A549 (cell line): ENCODE results near the gene CNTF. TPM values are rescaled to one million over a fixed set of nuclear protein-coding genes. Genes with fewer than 3 reads are reported as not detected.

Experiments used
- ATAC-seq, 2 experiments: fragments of 200-7000 bp in 1 of 2; fragments of >200 bp in 1 of 2; cut with Nextera tagmentation in 1 of 2; cut with Tn5 transposase in 1 of 2; 3 replicates each; pipeline versions ENCODE4 v1.8.0 to v1.9.1; 2018 to 2020; ENCODE audit warnings: mild to moderate bottlenecking in 1 of 2, moderate library complexity in 1 of 2
- CTCF ChIA-PET: fragments of 300-600 bp; sonication (Branson Sonifier 250); formaldehyde crosslinking; extraction: SDS; loops from one replicate; lab custom pipeline; 2021; ENCODE audit warnings: antibody characterized with exemption, inconsistent platforms; lab: Yijun Ruan, JAX
- POLR2A ChIA-PET: fragments of 350-600 bp; formaldehyde crosslinking; extraction: SDS; loops from one replicate; lab custom pipeline; 2021; ENCODE audit warnings: antibody characterized with exemption, inconsistent platforms; lab: Yijun Ruan, JAX
- DNase-seq, 2 experiments: peaks; one replicate each; pipeline versions ENCODE4 v3.0.0 to v3.0.0-alpha.2; 2011 to 2016; ENCODE audit warnings: low read depth in 1 of 2, low spot score in 1 of 2
- FAIRE-seq: peaks from 2 replicates; lab custom pipeline; 2011; peaks lifted over from hg19 to GRCh38; lab: Jason Lieb, UNC
- H3K27ac ChIP-seq, 2 experiments: fragments of >200 bp; sonication (Bioruptor Twin); formaldehyde crosslinking; 3 replicates each; pipeline ENCODE4 v1.5.1; 2016 to 2017
- H3K4me1 ChIP-seq: fragments of >200 bp; sonication (Bioruptor Twin); formaldehyde crosslinking; 3 replicates; pipeline ENCODE4 v1.6.1; 2016
- H3K4me2 ChIP-seq: fragments of >200 bp; sonication (Bioruptor Twin); formaldehyde crosslinking; 3 replicates; pipeline ENCODE4 v1.6.1; 2016
- H3K4me3 ChIP-seq: fragments of >200 bp; sonication (Bioruptor Twin); formaldehyde crosslinking; 3 replicates; pipeline ENCODE4 v1.5.1; 2016
- H3K9me3 ChIP-seq: fragments of >200 bp; sonication (Bioruptor Twin); formaldehyde crosslinking; 3 replicates; pipeline ENCODE4 v1.6.1; 2016
- ATOH8 ChIP-seq: fragments of 250-450 bp; sonication (Bioruptor Pico); IDR thresholded peaks from 2 replicates; pipeline ENCODE4 v1.5.0; 2020; ENCODE audit warnings: low read depth, mild to moderate bottlenecking, moderate library complexity
- BHLHE40 ChIP-seq: IDR thresholded peaks from 2 replicates; pipeline ENCODE4 v1.6.1; 2012; ENCODE audit warnings: low read depth, low read length, inconsistent platforms
- CBX2 ChIP-seq: fragments of 200-600 bp; sonication (generic); IDR thresholded peaks from 2 replicates; pipeline ENCODE4 v1.6.1; 2016; ENCODE audit warnings: low read depth, mild to moderate bottlenecking, borderline replicate concordance
- CBX8 ChIP-seq: fragments of 200-600 bp; sonication (generic); IDR thresholded peaks from 2 replicates; pipeline ENCODE4 v1.6.1; 2016
- CEBPB ChIP-seq, 2 experiments: fragments of >200 bp in 1 of 2; sonication (Bioruptor Twin) in 1 of 2; formaldehyde crosslinking in 1 of 2; IDR thresholded peaks; 2 replicates each; pipeline ENCODE4 v1.6.1; 2012 to 2016
- CHD4 ChIP-seq: fragments of 200-600 bp; sonication (generic); IDR thresholded peaks from 2 replicates; pipeline ENCODE4 v1.6.1; 2016; ENCODE audit warnings: antibody characterized with exemption, mild to moderate bottlenecking, borderline replicate concordance
- CTCF ChIP-seq: fragments of >200 bp; sonication (Bioruptor Twin); formaldehyde crosslinking; IDR thresholded peaks from 3 replicates; pipeline ENCODE4 v1.5.1; 2016
- EHF ChIP-seq: fragments of 250-450 bp; sonication (Bioruptor Pico); IDR thresholded peaks from 2 replicates; pipeline ENCODE4 v1.5.0; 2020; ENCODE audit warnings: mild to moderate bottlenecking
- GATA3 ChIP-seq: IDR thresholded peaks from 2 replicates; pipeline ENCODE4 v1.6.1; 2012; ENCODE audit warnings: borderline replicate concordance
- HEYL ChIP-seq: fragments of 250-450 bp; sonication (Bioruptor Pico); IDR thresholded peaks from 2 replicates; pipeline ENCODE4 v1.8.0; 2021; ENCODE audit warnings: mild to moderate bottlenecking, moderate library complexity
- HMGXB4 ChIP-seq: fragments of 250-450 bp; sonication (Bioruptor Pico); IDR thresholded peaks from 2 replicates; pipeline ENCODE4 v1.5.0; 2021; ENCODE audit warnings: mild to moderate bottlenecking, moderate library complexity, borderline replicate concordance
- HOXB5 ChIP-seq: fragments of 250-450 bp; sonication (Bioruptor Pico); IDR thresholded peaks from 2 replicates; pipeline ENCODE4 v1.5.0; 2020; ENCODE audit warnings: mild to moderate bottlenecking, moderate library complexity
- JUNB ChIP-seq: fragments of >200 bp; sonication (Bioruptor Twin); formaldehyde crosslinking; IDR thresholded peaks from 2 replicates; pipeline ENCODE4 v1.6.1; 2016
- KDM1A ChIP-seq: fragments of 200-600 bp; sonication (generic); IDR thresholded peaks from 2 replicates; pipeline ENCODE4 v1.6.1; 2016; ENCODE audit warnings: low read depth, mild to moderate bottlenecking
- MAFK ChIP-seq: fragments of 450-650 bp; IDR thresholded peaks from 2 replicates; pipeline ENCODE4 v1.6.1; 2014; ENCODE audit not compliant: partially characterized antibody
- MYC ChIP-seq: IDR thresholded peaks from 2 replicates; pipeline ENCODE4 v1.6.1; 2012; ENCODE audit warnings: mild to moderate bottlenecking, inconsistent platforms, low read length, improper control_type of control experiment, borderline replicate concordance
- NFE2L2 ChIP-seq: fragments of 150-350 bp; conservative IDR thresholded peaks from 2 replicates; pipeline ENCODE4 v1.6.1; 2014; ENCODE audit warnings: low read length
- NPAS2 ChIP-seq: fragments of 250-450 bp; sonication (Bioruptor Pico); IDR thresholded peaks from 2 replicates; pipeline ENCODE4 v1.8.0; 2022; ENCODE audit warnings: mild to moderate bottlenecking, moderate library complexity, borderline replicate concordance
- PBX3 ChIP-seq: IDR thresholded peaks from 2 replicates; pipeline ENCODE4 v1.6.1; 2012
- POLR2A ChIP-seq: IDR thresholded peaks from 2 replicates; pipeline ENCODE4 v1.6.1; 2012; ENCODE audit warnings: mild to moderate bottlenecking, low read length
- RAD21 ChIP-seq, 2 experiments: fragments of >200 bp in 1 of 2; sonication (Bioruptor Twin) in 1 of 2; formaldehyde crosslinking in 1 of 2; IDR thresholded peaks in 1 of 2; conservative IDR thresholded peaks in 1 of 2; 2 replicates in 1 of 2; 3 replicates in 1 of 2; pipeline ENCODE4 v1.6.1; 2012 to 2018; ENCODE audit warnings: inconsistent platforms in 1 of 2
- RARB ChIP-seq: fragments of 250-450 bp; sonication (Bioruptor Pico); IDR thresholded peaks from 2 replicates; pipeline ENCODE4 v1.8.0; 2021; ENCODE audit warnings: mild to moderate bottlenecking, moderate library complexity
- RCOR1 ChIP-seq: fragments of 150-350 bp; IDR thresholded peaks from 2 replicates; pipeline ENCODE4 v1.6.1; 2014; ENCODE audit warnings: antibody characterized with exemption, low read length, low read depth
- RFX5 ChIP-seq: fragments of 450-650 bp; IDR thresholded peaks from 2 replicates; pipeline ENCODE4 v1.7.1; 2014; ENCODE audit warnings: antibody characterized with exemption, mild to moderate bottlenecking, moderate library complexity
- SMC3 ChIP-seq: fragments of >200 bp; sonication (Bioruptor Twin); formaldehyde crosslinking; IDR thresholded peaks from 3 replicates; pipeline ENCODE4 v1.6.1; 2018; ENCODE audit warnings: inconsistent platforms
- SREBF2 ChIP-seq: fragments of 450-650 bp; IDR thresholded peaks from 2 replicates; pipeline ENCODE4 v1.6.1; 2014; ENCODE audit warnings: mild to moderate bottlenecking, moderate library complexity
- TFCP2L1 ChIP-seq: fragments of 250-450 bp; sonication (Bioruptor Pico); IDR thresholded peaks from 2 replicates; pipeline ENCODE4 v1.5.0; 2021; ENCODE audit warnings: mild to moderate bottlenecking
- ZC3H11A ChIP-seq: fragments of 450-650 bp; IDR thresholded peaks from 2 replicates; pipeline ENCODE4 v1.6.1; 2014; ENCODE audit warnings: antibody characterized with exemption, mild to moderate bottlenecking
- ZFP36 ChIP-seq: fragments of 450-650 bp; IDR thresholded peaks from 2 replicates; pipeline ENCODE4 v1.6.1; 2014; ENCODE audit warnings: borderline replicate concordance; ENCODE audit not compliant: partially characterized antibody
- ZNF302 ChIP-seq: fragments of 250-450 bp; sonication (Bioruptor Pico); IDR thresholded peaks from 2 replicates; pipeline ENCODE4 v1.9.0; 2021; ENCODE audit warnings: inconsistent platforms, mild to moderate bottlenecking, moderate library complexity
- WGBS: methylation state at CpG from one replicate; pipeline ENCODE4 v1.1.6; 2017; ENCODE audit errors: missing lambda C conversion rate; 5-methylcytosine and 5-hydroxymethylcytosine counted together
- polyA plus RNA-seq, 4 experiments: library from polyadenylated mRNA; depleted of rRNA in 3 of 4; stranded (reverse); fragments of >200 nt; fragmentation: RNase III in 1 of 4; extraction: RNeasy Plus Mini Kit Qiagen cat#74134 plus additional on column Dnase treatment in 1 of 4; gene quantifications; 2 replicates in 3 of 4; 3 replicates in 1 of 4; pipeline ENCODE4 v1.2.3, GENCODE V29; 2011 to 2017
- TF ChIP-seq, protein P1 (sequence below): fragments of 150-350 bp; IDR thresholded peaks from 2 replicates; pipeline ENCODE4 v1.6.1; 2014; ENCODE audit warnings: low read depth, mild to moderate bottlenecking, low read length

CNTF gene
- polyA plus RNA-seq, 2 of the 4 experiments (the other 2 are of a cell fraction), result 1.3 TPM

GRCh38 chr11:58574881-58575280, 47.6 kb upstream of the CNTF start:
- Histone ChIP-seq H3K9me3 (no peaks in the 10 kb centered on the region), H3K4me1 (peaks cover 44% of the 10 kb centered on the region), H3K27ac (peak overlapping the region; percentile 54 to 79; a peak in 4 of 6 replicates)
- no peak for FAIRE-seq
- TF ChIP-seq HOXB5 (no peak), EHF (CRISPR knock-in tag) (no peak), SMC3 (no peak), MAFK (no peak), CHD4 (no peak), JUNB (no peak), CEBPB (IDR thresholded peaks at IDR 0.05) (no peak), NPAS2 (CRISPR knock-in tag) (no peak), BHLHE40 (no peak), HMGXB4 (CRISPR knock-in tag) (no peak), CTCF (no peak), POLR2A (no peak), NFE2L2 (no peak), GATA3 (no peak), RFX5 (no peak), KDM1A (no peak)
- TF ChIP-seq, all 56 proteins: peak for 0
- ChIA-PET CTCF (interaction anchor here (0.8 kb wide), 1 partner anchor 326 kb away, joined by 3 read pairs; no protein-coding TSS in a partner anchor), POLR2A (no interaction called here)
- Histone ChIP-seq H3K4me3 (no peak overlapping the region), H3K4me2 (peak overlapping the region; percentile 61; the same call in 2 of the 3 replicates)
- no peak for DNase-seq
- no peak for ATAC-seq

GRCh38 chr11:58575377-58576020, 47.0 kb upstream of the CNTF start, which contains the start of gene LPXN:
TSS of gene LPXN (minus strand) at chr11:58575856. CDS start at chr11:58575772, 84 bp downstream.
- Histone ChIP-seq H3K4me2 (peak within 1 kb of the TSS; percentile 87), H3K4me3 (peak within 1 kb of the TSS; percentile 98; the same call in 2 of the 3 replicates), H3K4me1 (peaks cover 44% of the 10 kb centered on the region), H3K9me3 (no peaks in the 10 kb centered on the region), H3K27ac (peak within 1 kb of the TSS; percentile 98 to 100)
- 83% methylated on average over 6 of the region's 6 CpGs for WGBS
- FAIRE-seq (no peak), ATAC-seq (no peak), DNase-seq (no peak)
- ChIA-PET POLR2A (no interaction called here), CTCF (interaction anchor here (0.6 to 1.3 kb wide), 4 partner anchors 23 to 560 kb away, joined by 3 read pairs; no protein-coding TSS in a partner anchor)
- TF ChIP-seq ZNF302 (CRISPR knock-in tag), result no peak
- TF ChIP-seq RARB (CRISPR knock-in tag), result no peak
- no peak for TF ChIP-seq TFCP2L1 (CRISPR knock-in tag)
- TF ChIP-seq, protein P1, sequence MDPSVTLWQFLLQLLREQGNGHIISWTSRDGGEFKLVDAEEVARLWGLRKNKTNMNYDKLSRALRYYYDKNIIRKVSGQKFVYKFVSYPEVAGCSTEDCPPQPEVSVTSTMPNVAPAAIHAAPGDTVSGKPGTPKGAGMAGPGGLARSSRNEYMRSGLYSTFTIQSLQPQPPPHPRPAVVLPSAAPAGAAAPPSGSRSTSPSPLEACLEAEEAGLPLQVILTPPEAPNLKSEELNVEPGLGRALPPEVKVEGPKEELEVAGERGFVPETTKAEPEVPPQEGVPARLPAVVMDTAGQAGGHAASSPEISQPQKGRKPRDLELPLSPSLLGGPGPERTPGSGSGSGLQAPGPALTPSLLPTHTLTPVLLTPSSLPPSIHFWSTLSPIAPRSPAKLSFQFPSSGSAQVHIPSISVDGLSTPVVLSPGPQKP, result no peak
- TF ChIP-seq RAD21 (conservative IDR thresholded peaks at IDR 0.05 in 1 of 2, IDR thresholded peaks at IDR 0.05 in 1 of 2), result no peak
- no peak for TF ChIP-seq ZFP36
- no peak for TF ChIP-seq SREBF2
- no peak for TF ChIP-seq ATOH8 (CRISPR knock-in tag)
- TF ChIP-seq SMC3, result no peak
- no peak for TF ChIP-seq EHF (CRISPR knock-in tag)
- TF ChIP-seq ZC3H11A, result no peak
- TF ChIP-seq CBX2, result no peak
- TF ChIP-seq MYC, result no peak
- TF ChIP-seq HEYL (CRISPR knock-in tag), result no peak
- no peak for TF ChIP-seq PBX3
- TF ChIP-seq RCOR1, result no peak
- no peak for TF ChIP-seq CBX8
